ENCODE data around the gene BEGAIN. TPM values are rescaled to one million over a fixed set of nuclear protein-coding genes. Genes with fewer than 3 reads are reported as not detected.

Gene BEGAIN
- total and polyA plus RNA-seq, 9 of the 15 experiments (the other 6 are each of a cell fraction or from before 2014, with no cell fraction given) = 0.07 to 0.68 (median 0.55) TPM; not detected in 3

DNA sequence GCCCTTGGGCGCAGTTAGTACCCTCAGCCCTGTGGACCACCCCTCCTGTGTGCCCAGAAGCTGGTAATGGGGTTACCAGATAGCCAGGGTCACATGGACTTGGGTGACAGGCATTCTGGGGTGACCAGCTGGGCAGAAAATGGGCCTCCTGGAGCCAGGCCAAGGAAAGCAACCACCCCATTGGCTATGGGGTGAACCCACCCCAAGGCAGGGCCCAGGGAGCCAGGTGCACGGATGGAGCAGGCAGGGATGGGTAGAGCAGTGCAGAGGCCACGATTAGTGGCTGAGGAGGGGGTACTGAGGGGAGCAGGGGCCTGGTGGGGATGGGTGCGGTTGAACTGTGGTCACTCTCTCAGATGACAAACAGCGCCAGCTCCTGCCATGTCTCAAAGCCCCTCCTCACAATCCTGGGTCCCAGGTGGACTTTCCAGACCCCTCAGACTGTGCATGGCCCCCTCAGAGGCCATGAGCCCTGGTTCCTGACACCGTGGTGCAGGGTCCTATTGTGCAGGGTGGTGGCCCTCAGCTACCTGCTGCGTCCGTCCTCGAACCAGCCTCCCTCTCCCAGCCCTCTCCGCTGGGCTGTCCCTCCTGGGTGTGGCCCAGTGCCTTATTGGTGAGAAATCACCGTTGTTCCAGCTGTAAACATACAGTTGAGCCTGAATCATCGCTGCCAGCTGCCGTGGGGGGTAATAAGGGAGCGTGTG is 23.4 kb upstream of the BEGAIN start:
- no TSS peak for BruUV-seq (replicated peaks)
- H3K9ac ChIP-seq (ENCODE audit: insufficient read depth in 1 of 2, low read depth in 2 of 2, low read length in 2 of 2) = no peak overlapping the region; a peak in 1 of 4 replicates
- ChIA-PET CTCF (ENCODE audit: low intra/inter-chr PET ratio) (no interaction called here), POLR2A (interaction anchor here (0.6 to 1.0 kb wide), 3 partner anchors 21 to 1148 kb away, joined by 3 read pairs; no protein-coding TSS in a partner anchor)
- no peak overlapping the region for H3K4me3 ChIP-seq
- peak; percentile 42 for ATAC-seq
- H3K9me1 ChIP-seq (ENCODE audit: control insufficient read depth, insufficient read depth, low read length) = no peaks in the 10 kb centered on the region
- DNase-seq (ENCODE audit: extremely low read depth in 1 of 4, low spot score in 3 of 4) = no peak
- H2AFZ ChIP-seq (ENCODE audit: low read depth, low read length) = no peak overlapping the region
- intact Hi-C loops (cut with micrococcal nuclease) = no loop called here
- no peak overlapping the region for H3K4me2 ChIP-seq (ENCODE audit: insufficient read depth, low read length)
- no peaks in the 10 kb centered on the region for H3K36me3 ChIP-seq (ENCODE audit: control insufficient read depth, insufficient read depth, low read length)
- H3K27me3 ChIP-seq (ENCODE audit: control insufficient read depth in 2 of 2, insufficient read depth in 2 of 2, low read length in 2 of 2) = peaks cover 0 to 16% of the 10 kb centered on the region in 2 experiments; a peak in 2 of 5 replicates
- in situ Hi-C loops (cut with MboI) = no loop called here
- H4K20me1 ChIP-seq (replicated peaks; ENCODE audit: control insufficient read depth, insufficient read depth, low read length) = no peaks in the 10 kb centered on the region
- H3K79me2 ChIP-seq (ENCODE audit: control insufficient read depth, insufficient read depth, low read length) = no peaks in the 10 kb centered on the region
- no peak for FAIRE-seq
- WGBS (ENCODE audit: insufficient coverage, low coverage, missing lambda C conversion rate) = 21% methylated on average over 11 of the region's 14 CpGs
- H3K9me3 ChIP-seq (replicated peaks; ENCODE audit: control insufficient read depth, insufficient read depth, low read depth, low read length) = no peaks in the 10 kb centered on the region
- peaks cover 7 to 16% of the 10 kb centered on the region in 2 experiments; a peak in 3 of 5 replicates for H3K4me1 ChIP-seq (replicated peaks in 1 of 2; ENCODE audit: control insufficient read depth in 2 of 2, insufficient read depth in 2 of 2, low read length in 2 of 2)
- H3K27ac ChIP-seq (ENCODE audit: extremely low read depth, low read depth, low read length) = no peak overlapping the region
- TF ChIP-seq, protein P1, sequence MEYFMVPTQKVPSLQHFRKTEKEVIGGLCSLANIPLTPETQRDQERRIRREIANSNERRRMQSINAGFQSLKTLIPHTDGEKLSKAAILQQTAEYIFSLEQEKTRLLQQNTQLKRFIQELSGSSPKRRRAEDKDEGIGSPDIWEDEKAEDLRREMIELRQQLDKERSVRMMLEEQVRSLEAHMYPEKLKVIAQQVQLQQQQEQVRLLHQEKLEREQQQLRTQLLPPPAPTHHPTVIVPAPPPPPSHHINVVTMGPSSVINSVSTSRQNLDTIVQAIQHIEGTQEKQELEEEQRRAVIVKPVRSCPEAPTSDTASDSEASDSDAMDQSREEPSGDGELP (CRISPR knock-in tag; IDR thresholded peaks at IDR 0.05; ENCODE audit: borderline replicate concordance) = peak; percentile 40; the same call in 1 of the 2 replicates
- TF ChIP-seq TAF7 (tag; IDR thresholded peaks at IDR 0.05) = no peak
- TF ChIP-seq ZKSCAN8 (CRISPR knock-in tag; IDR thresholded peaks at IDR 0.05) = no peak
- TF ChIP-seq, protein P2, sequence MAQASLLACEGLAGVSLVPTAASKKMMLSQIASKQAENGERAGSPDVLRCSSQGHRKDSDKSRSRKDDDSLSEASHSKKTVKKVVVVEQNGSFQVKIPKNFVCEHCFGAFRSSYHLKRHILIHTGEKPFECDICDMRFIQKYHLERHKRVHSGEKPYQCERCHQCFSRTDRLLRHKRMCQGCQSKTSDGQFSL (CRISPR knock-in tag; IDR thresholded peaks at IDR 0.05) = peak; percentile 99
- TF ChIP-seq, protein P2 (tag; IDR thresholded peaks at IDR 0.05) = peak in 1 of 2 experiments; percentile 40; a peak in 1 of 4 replicates
- TF ChIP-seq NELFE (IDR thresholded peaks at IDR 0.05; ENCODE audit: insufficient read depth, insufficient read length) = no peak
- TF ChIP-seq, protein P3, sequence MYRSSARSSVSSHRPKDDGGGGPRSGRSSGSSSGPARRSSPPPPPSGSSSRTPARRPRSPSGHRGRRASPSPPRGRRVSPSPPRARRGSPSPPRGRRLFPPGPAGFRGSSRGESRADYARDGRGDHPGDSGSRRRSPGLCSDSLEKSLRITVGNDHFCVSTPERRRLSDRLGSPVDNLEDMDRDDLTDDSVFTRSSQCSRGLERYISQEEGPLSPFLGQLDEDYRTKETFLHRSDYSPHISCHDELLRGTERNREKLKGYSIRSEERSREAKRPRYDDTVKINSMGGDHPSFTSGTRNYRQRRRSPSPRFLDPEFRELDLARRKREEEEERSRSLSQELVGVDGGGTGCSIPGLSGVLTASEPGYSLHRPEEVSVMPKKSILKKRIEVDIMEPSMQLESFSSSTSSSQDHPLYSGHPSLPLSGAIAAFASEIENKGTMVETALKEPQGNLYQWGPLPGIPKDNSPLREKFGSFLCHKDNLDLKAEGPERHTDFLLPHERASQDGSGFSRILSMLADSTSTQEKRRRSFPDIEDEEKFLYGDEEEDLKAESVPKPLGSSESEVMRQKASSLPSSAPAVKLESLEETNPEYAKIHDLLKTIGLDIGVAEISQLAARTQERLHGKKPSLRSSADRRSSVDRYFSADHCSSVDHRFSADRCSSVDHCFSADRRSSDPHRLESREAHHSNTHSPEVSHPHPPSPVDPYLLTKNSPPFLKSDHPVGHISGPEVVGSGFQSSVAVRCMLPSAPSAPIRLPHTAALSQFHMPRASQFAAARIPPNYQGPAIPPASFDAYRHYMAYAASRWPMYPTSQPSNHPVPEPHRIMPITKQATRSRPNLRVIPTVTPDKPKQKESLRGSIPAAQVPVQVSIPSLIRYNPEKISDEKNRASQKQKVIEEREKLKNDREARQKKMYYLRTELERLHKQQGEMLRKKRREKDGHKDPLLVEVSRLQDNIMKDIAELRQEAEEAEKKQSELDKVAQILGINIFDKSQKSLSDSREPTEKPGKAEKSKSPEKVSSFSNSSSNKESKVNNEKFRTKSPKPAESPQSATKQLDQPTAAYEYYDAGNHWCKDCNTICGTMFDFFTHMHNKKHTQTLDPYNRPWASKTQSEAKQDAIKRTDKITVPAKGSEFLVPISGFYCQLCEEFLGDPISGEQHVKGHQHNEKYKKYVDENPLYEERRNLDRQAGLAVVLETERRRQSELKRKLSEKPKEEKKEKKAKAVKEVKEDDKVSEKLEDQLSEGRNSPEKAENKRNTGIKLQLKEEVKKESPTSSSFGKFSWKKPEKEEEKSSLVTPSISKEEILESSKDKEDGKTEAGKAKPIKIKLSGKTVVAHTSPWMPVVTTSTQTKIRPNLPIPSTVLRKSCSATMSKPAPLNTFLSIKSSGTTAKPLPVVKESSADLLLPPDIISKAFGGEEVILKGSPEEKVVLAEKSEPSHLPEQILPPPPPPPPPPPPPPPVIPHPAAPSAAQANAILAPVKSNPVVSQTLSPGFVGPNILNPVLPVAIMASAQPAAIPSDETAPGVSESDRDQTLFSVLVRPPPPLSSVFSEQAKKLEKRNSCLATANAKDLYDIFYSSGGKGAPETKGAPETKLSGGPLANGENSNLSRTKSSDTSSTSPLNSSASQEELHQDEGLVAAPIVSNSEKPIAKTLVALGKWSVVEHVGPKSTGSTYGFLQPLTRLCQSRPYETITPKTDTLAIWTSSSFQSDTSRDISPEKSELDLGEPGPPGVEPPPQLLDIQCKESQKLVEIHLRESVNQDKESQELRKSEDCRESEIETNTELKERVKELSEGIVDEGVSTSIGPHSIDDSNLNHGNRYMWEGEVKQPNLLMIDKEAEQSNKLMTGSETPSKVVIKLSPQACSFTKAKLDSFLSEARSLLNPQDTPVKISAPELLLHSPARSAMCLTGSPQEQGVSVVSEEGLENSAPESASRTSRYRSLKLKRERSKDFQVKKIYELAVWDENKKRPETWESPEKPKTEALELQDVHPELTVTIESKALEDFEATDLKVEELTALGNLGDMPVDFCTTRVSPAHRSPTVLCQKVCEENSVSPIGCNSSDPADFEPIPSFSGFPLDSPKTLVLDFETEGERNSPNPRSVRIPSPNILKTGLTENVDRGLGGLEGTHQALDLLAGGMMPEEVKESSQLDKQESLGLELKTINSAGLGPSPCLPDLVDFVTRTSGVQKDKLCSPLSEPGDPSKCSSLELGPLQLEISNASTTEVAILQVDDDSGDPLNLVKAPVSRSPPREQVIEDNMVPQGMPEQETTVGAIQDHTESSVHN (IDR thresholded peaks at IDR 0.05; ENCODE audit: borderline replicate concordance in 1 of 2, low read depth in 1 of 2) = no peak

Data from K562 (cell line).